ENCODE measurements around the gene POLA1. TPM values are rescaled to one million over a fixed set of nuclear protein-coding genes. Genes with fewer than 3 reads are reported as not detected.

The POLA1 gene
- total RNA-seq, 2 donors from 2014 or later = 24.4 to 53.6 TPM

GRCh38 chrX:24920769-24921168, 227.1 kb downstream of the POLA1 start:
- H3K4me1 Mint-ChIP-seq = peaks cover 33% of the 10 kb centered on the region

GRCh38 chrX:24925430-24925829, 231.7 kb downstream of the POLA1 start:
- H3K4me1 Mint-ChIP-seq = peaks cover 6% of the 10 kb centered on the region
- H3K27ac Mint-ChIP-seq = no peak overlapping the region
- WGBS, 2 experiments (ENCODE audit: insufficient coverage in 1 of 2, insufficient read length in 1 of 2) = 100% methylated on average over 1 of the region's 2 CpGs
- no peaks in the 10 kb centered on the region for H3K9me3 Mint-ChIP-seq
- H3K4me3 ChIP-seq (ENCODE audit: low read length) = no peak overlapping the region
- H3K4me3 Mint-ChIP-seq = no peak overlapping the region
- H3K36me3 Mint-ChIP-seq (ENCODE audit: low read depth) = peaks cover 25% of the 10 kb centered on the region
- TF ChIP-seq CTCF (conservative IDR thresholded peaks at IDR 0.05) = no peak
- no peaks in the 10 kb centered on the region for H3K27me3 Mint-ChIP-seq (ENCODE audit: insufficient read depth)
- H3K27me3 ChIP-seq (ENCODE audit: control insufficient read depth, insufficient read depth, low read length, poor library complexity, severe bottlenecking) = no peaks in the 10 kb centered on the region
- H3K27ac ChIP-seq (ENCODE audit: low read depth, low read length) = no peak overlapping the region
- no peak overlapping the region for H3K9ac ChIP-seq (ENCODE audit: extremely low read depth, low read length, poor library complexity, severe bottlenecking)
- no peaks in the 10 kb centered on the region for H3K4me1 ChIP-seq (ENCODE audit: control insufficient read depth, insufficient read depth, low read length)
- no peak for DNase-seq
- H3K9me3 ChIP-seq (ENCODE audit: control insufficient read depth, low read length) = no peaks in the 10 kb centered on the region
- peaks cover 4% of the 10 kb centered on the region for H3K36me3 ChIP-seq (ENCODE audit: control insufficient read depth, insufficient read depth, low read length)

More at GRCh38 chrX:24920769-24921168, 227.1 kb downstream of the POLA1 start:
- Mint-ChIP-seq H3K27ac (no peak overlapping the region), H3K9me3 (no peaks in the 10 kb centered on the region), H3K27me3 (ENCODE audit: insufficient read depth) (no peaks in the 10 kb centered on the region), H3K4me3 (no peak overlapping the region), H3K36me3 (ENCODE audit: low read depth) (peaks cover 16% of the 10 kb centered on the region)
- TF ChIP-seq CTCF (conservative IDR thresholded peaks at IDR 0.05) = no peak
- no peaks in the 10 kb centered on the region for H3K4me1 ChIP-seq (ENCODE audit: control insufficient read depth, insufficient read depth, low read length)
- no peak overlapping the region for H3K4me3 ChIP-seq (ENCODE audit: low read length)
- H3K9me3 ChIP-seq (ENCODE audit: control insufficient read depth, low read length) = no peaks in the 10 kb centered on the region
- no peaks in the 10 kb centered on the region for H3K36me3 ChIP-seq (ENCODE audit: control insufficient read depth, insufficient read depth, low read length)
- 100% methylated on average over 3 of the region's 3 CpGs; no CpG with 5 or more reads in 1 of the 2 experiments for WGBS, 2 experiments (ENCODE audit: insufficient coverage in 1 of 2, insufficient read length in 1 of 2)
- no peak overlapping the region for H3K27ac ChIP-seq (ENCODE audit: low read depth, low read length)
- DNase-seq = no peak
- no peaks in the 10 kb centered on the region for H3K27me3 ChIP-seq (ENCODE audit: control insufficient read depth, insufficient read depth, low read length, poor library complexity, severe bottlenecking)
- no peak overlapping the region for H3K9ac ChIP-seq (ENCODE audit: extremely low read depth, low read length, poor library complexity, severe bottlenecking)

GRCh38 chrX:24927372-24927771, 233.7 kb downstream of the POLA1 start:
- Mint-ChIP-seq H3K36me3 (ENCODE audit: low read depth) (peaks cover 31% of the 10 kb centered on the region), H3K4me1 (peaks cover 6% of the 10 kb centered on the region), H3K27ac (no peak overlapping the region), H3K4me3 (no peak overlapping the region), H3K27me3 (ENCODE audit: insufficient read depth) (no peaks in the 10 kb centered on the region), H3K9me3 (no peaks in the 10 kb centered on the region)
- Histone ChIP-seq H3K4me1 (ENCODE audit: control insufficient read depth, insufficient read depth, low read length) (no peaks in the 10 kb centered on the region), H3K27me3 (ENCODE audit: control insufficient read depth, insufficient read depth, low read length, poor library complexity, severe bottlenecking) (no peaks in the 10 kb centered on the region), H3K36me3 (ENCODE audit: control insufficient read depth, insufficient read depth, low read length) (peaks cover 4% of the 10 kb centered on the region), H3K9me3 (ENCODE audit: control insufficient read depth, low read length) (no peaks in the 10 kb centered on the region), H3K9ac (ENCODE audit: extremely low read depth, low read length, poor library complexity, severe bottlenecking) (no peak overlapping the region), H3K4me3 (ENCODE audit: low read length) (no peak overlapping the region), H3K27ac (ENCODE audit: low read depth, low read length) (no peak overlapping the region)
- no peak for DNase-seq
- TF ChIP-seq CTCF (conservative IDR thresholded peaks at IDR 0.05) = no peak
- WGBS, 2 experiments (ENCODE audit: insufficient coverage in 1 of 2, insufficient read length in 1 of 2) = 96% methylated on average over 5 of the region's 5 CpGs; no CpG with 5 or more reads in 1 of the 2 experiments
